GM19193 (cell line): ENCODE results near the gene EPB42.

Source experiments
- POLR2A ChIP-seq: IDR thresholded peaks from 4 replicates; pipeline ENCODE4 v1.6.1; 2011; ENCODE audit not compliant: insufficient read depth, insufficient read length; ENCODE audit errors: extremely low read depth

EPB42 gene

DNA sequence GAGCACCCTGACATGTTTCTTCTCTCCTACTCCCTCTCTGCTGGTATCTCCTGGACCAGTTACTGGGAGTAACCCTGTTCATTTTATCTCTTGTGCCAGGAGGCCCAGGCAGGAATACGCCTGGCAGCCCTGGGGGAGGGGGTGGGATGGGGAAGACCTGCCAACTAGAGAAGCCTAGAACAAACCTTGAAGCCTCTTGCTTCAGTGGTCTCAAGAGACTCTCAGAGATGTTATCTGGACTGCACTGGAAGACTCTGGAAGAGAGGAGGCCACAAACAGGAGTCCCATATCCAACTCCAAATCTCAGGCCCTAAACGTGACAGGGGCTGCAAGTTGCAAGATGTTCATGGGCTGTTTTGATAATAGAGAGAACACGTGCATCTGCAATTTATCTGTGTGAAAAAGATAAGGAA, at the start of gene EPB42:
EPB42 (minus strand) TSS at position 28 of the 413 bp plus-strand sequence. CDS start 193 bp downstream, outside the sequence.
- no peak for TF ChIP-seq POLR2A

DNA sequence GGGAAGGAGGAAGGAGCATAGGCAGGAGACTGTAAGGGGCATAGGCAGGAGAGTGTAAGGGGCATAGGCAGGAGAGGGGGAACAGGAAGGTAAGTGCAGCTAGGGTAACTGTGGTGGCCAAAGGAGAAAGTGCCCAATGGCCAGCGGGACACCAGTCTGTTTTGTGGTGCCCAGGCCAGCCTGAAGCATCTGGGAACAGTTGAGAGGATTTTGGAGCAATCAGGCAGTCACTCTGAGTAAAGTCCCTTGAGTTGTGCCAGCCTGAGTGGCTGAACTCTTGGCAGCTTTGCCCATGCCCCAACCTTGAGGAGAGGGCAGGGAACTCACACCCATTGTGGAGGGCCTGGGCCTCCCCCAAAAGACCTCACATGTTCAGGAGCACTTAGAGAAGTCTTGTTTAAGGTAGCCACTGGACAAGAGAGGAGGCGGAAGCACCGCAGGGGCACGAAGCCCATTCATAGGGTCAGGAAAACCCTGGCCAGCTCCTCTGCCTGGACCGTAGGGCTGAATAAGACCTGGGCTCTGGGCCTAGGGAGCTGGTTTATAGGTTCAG, 49.4 kb upstream of the EPB42 start:
- no peak for TF ChIP-seq POLR2A

DNA sequence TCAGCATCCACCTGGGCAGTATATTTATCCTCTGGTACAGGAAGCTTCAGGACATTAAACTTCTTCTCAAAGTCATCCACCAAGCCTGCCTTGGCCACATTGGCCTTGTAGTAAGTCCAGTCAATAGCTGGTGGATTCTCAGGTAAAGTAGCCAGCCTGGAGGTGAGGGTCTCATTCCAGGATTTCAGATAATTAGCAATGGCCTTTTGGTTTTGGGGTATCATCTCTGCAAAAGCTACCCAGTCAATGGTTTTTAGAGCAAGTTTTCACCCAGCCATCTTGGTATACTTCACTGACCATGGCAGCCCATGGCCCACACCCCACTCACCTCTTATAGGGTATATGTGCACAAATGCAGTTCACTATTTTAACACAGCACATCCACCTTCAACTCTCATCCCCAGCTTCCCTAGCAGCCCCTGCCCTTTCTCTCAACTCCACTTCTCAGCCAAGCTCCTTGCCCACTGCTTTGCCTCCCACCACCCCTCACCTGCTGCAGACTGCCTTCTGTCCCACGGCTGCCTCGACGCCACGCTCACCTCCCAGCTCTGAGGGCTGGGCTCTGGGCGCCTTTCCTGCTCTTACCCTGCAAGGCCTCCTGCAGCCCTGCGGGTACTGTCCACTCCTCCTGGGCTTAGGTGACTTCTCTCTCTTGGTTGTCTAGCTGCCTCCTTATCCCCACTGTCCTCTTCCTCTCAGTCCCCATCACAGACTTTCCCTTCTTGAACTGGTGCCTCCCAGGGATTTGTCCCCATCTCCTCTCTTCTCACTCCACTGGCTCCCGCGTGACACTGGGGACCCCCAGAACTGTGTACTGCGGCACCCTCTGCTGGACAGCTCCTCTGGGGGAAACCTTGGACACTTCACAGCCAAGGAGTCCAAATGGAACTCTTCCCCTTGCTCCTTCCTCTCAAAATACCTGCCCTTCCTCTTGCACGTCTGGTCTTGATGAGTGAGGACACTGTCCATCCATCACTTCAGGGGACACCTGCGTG, 47.6 kb upstream of the EPB42 start:
- TF ChIP-seq POLR2A, result no peak

DNA sequence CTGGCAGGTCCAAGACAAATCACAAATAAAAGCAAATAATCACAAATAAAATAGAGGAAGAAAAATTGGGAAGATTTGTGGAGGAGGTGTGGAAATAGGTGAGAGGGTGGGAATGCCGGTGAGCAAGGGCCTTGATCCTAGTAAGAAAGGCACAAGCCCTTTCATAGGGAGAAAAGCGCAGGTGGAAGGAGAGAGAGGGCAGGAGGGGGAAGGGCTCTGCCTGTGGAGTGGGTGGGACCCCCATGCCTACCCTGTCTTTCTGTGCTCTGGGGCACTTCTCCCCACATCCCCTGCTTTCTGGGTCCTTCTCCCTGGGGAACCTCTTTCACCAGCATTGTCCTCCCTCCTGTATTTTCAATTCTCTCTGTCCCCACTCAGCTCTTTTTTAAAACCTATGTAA, 46.6 kb upstream of the EPB42 start:
- no peak for TF ChIP-seq POLR2A

DNA sequence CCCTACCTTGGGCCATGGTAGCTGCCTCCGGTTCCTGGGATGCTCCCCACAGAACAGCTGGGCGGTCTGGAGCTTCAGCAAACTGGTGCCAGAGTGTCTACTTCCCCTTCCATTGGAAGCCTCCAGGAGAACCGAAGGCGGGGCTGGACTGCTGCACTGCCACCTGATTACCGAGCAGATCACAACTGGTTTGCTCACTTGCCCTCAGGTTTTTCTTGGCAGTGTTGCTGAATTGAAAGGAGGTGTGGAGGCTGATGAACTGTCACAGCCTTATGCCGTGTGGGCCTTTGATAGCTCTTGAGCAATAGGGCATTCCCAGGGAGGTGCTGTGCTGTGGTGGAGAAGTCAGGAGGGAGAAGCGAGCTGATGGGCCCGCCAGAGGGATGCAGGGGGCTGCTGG, 46.0 kb upstream of the EPB42 start, which contains the start of gene TGM5:
TGM5 (minus strand) TSS at position 95 of the 400 bp plus-strand sequence; CDS start at position 16, 79 bp downstream.
- TF ChIP-seq POLR2A, result no peak

DNA sequence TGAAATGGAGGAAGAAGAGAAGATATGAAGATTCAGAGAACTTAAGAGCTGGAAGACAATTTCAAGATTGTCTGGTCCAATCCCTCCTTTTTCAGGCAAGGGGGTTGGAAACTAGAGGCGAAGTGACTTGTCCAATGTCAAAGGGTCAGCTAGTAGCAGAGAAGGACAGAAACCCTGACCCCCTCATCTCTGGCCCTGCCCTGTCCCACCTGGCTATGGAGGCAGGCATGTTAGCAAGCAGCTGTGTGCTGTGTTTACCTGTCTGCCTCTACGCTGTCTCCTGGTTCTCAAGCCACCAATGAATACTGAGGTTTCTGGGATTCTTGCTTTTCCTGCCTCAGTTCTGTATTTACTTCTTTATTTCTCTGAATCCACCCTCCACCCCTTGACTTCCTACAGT, 45.6 kb upstream of the EPB42 start:
- no peak for TF ChIP-seq POLR2A

DNA sequence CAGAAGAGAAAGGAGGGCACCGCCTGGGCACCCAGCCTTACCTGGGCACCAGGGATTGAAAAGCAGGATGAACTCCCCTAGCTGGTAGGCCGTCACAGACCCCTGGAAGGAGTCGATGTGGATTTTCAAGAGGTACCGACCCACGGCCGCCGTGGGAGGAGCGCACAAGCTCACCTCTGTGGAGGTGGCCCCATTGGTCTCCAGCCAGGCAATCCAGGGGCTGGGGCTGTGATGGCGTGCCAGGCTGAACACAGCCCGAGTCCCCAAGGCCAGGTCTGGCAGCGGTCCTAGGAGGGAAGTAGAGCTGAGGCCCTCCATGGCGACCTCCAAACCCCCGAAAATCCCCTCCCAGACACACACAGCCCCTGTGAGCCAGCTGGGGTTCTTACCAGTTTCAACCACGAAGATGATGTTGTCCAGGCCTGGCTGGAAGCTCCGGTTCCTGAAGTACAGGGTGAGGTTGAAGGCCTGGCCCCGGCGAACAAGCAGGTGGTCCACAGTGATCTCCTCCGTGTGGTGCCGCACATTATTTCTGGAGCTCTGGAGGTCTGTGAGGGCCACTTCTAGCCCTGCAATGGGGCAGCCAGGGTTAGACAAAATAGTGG, 39.3 kb upstream of the EPB42 start:
- no peak for TF ChIP-seq POLR2A

DNA sequence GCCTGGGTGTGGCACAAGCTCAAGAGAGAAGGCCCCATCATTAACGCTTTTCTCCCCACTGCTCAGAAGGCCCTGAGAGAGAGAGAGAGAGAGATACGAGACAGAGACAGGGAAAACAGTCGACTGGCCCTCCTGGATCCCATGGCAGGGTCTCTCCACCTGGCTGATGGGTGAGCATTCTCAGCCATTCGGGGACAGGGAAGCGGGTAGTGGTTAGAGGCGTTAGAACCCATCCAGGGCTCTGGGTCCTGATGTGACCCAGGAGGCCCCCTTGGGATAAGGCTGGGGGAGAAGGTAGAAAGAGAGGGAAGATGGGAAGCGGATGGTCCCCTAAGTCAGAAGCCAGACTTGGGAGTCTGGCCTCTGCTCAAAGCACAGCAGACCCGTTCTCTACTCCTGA, 38.0 kb upstream of the EPB42 start:
- TF ChIP-seq POLR2A, result no peak

DNA sequence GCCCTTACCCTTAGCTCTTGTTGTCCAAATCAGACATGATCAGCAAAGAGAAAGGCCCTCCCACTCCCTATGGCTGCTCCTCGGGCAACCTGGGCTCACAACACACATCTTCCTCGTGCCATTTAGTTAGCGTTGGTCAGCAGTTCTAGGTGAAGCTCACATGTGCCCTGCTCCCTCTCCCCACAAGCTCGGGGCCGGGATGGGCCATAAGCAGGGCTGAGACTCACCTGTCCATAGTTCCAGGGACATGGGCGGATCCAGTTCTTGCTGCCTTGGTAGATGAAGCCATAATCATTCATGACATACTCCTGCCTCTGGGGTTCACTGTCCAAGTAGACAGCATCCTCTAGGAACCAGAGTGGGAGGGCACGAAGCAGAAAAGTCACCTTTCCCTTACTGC, 35.5 kb upstream of the EPB42 start:
- TF ChIP-seq POLR2A, result no peak

DNA sequence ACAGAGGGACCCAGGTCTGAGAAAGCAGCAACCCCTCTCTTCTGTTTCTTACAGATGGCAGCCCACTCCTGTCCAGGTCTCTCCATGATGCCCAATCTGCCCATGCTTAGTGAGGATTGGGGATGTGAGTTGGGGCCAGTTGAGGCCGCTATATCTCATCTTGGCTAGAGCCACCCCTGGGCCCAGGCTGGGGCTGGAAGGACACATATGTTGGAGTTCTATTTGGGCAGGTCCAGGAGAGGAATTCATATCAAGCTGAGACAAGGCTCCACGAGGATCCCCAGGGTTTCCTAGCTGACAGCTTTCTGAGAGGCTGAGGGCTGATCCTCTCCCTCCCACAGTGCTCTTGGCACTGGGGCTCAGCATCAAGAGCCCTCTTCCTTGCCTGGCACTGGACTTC, 34.6 kb upstream of the EPB42 start:
- no peak for TF ChIP-seq POLR2A

DNA sequence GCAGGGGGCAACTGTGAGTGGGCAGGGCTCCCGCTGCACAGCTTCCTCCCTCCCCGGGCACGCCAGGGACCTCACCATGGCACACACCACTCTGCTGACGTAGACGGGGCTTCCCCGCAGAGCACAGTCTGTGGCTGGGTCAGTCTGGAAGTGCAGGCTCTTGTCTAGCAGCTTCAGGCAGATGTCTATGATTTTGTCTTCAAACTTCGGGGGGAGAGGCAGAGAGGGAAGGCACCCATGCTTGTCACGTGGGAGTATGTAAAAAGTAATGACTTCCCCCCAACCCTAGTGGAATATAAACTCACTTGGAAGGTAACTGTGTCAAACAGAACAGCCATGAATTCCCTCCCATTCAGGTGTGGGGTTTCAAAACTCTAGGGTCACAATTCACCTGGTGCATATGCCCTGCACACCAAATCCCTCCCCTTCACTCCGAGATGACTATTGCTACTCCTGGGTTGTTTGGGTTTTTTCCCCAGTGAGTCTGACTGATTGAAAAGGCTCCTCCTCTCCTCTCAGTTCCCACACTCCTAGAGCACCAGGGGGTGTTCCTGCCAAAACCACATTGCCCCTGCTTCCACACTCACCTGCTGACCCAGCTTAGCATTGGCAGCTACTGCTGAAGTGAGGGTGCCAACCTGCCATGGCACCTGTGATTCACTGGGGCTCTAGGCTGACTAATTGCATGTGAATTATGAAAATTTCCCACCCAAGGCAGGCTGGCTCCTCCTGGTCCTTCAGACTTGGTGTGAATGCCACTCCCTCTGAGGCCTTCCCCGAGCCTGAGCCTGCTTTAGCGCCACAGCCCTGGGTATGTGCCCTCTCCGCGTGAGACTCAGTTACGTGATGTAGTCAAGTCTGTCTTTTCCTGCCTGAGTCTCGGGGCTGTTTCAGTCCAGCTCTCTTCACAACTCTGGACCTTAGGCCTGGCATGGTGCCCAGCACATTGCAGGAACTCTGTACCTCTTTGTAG, 32.9 kb upstream of the EPB42 start:
- peak; percentile 20 for TF ChIP-seq POLR2A

DNA sequence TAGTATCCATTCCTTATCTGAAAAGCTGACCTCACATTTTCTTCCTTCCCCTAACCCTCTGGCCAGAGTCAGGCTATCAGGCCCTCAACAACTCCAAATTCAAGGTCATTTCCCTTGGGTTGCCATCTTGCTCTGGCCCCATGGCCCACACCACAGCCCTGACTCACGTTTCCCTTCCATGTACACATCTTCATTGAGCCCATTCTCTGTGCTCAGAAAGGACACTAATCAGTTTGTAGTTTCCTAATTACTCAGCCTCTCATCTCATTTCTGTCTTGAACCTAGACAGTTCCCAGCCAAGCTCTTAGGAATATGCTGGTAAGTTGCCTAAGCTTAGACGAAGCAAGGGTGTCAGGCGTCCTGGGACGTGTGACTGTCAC, 31.0 kb upstream of the EPB42 start:
- TF ChIP-seq POLR2A, result no peak

DNA sequence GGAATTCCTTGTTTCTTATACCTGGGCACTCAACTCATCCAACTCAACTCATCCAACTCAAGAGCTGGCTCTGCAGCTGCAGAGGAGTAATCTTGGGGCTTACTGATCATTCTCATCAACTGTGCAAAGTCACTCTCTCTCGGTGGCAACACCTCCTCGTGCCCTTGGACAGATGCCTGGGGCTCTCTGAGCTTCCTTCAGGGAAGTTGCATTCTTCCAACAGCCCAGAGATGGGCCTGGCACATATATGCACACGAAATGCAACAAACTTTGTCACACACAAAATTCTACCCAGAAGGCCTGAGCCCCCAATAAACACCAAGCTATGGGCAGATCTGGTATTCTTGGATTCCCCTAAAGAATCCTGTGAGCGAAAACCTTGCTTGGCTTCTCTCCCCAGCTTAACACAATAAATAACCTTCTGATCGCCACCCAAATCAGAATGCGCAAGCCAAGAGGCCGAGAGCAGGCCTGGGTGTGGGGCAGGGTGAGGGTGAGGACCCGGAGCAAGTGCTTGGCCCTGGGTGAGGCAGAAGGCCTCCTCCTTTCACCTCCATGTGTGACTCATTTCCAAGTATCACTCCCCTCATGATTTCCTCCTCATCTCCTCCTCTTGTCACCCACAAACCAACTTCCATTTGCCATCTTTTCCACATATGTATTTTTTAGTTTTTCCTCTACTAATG, 30.5 kb upstream of the EPB42 start:
- no peak for TF ChIP-seq POLR2A

DNA sequence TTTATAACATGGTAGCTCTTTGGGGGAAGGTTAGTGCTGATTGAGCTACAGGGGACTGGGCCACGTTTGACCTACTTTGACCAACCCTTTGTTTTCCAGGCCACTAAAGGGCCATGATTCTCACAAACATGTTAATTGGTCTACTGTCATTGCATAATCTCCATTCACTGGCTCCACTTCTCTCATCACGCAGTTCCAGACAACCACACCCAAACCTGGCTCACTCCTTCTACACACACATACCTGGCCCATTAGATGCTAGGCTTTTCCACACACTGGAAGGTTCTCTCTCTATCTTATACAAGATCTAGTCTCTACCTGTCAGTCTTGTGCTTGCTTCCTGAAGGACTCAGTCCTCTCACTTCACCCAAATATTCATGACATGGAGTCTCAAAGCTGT, 30.0 kb upstream of the EPB42 start:
- no peak for TF ChIP-seq POLR2A

DNA sequence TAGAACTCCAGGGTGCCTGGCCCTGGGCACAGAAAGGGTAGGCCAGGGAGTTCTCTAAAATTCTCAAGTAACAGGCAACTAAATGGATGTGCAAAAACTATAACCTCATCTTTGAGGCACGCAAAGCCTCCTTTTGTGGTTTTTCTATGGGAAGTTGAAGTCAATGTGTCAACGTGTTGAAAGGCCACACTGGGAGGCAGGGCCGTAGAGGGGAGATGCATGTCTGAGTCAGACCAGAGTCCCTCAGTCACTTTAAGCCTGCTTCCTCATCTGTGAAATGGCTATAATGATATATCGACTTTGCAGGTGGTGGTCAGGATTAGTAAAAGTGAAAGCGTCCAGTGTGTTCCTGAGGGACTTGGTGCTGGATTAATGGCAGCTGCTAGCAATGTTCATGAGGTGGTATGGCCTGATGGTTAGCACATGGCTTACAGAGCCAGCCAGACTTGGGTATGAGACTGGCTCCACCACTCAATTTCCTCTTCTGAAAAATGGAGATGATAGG, 28.9 kb upstream of the EPB42 start:
- TF ChIP-seq POLR2A, result no peak

DNA sequence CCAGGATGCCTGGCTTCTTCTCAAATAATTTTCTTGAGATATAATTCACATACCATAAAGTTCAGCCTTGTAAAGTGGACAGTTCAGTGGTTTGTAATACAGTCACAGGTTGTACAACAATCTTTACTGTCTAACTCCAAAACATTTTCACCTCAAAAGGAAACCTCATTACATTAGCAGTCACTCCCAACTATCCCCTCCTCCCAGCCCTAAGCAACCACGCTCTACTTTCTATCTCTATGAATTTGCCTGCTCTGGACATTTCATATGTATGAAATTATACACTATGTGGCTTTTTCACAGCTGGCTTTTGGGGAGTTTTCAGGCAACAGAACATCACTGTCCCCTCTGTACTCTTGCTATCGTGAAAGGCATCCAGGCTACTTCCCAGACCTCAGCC, 28.4 kb upstream of the EPB42 start:
- TF ChIP-seq POLR2A, result no peak
